Nephron (organoid): Measurements from ENCODE around the gene C19orf12.
A peak's percentile ranks its signal among the peaks of the same experiment; 100 is the strongest.
"Not testable (repeated sequence)": the region's sequence is repeated elsewhere in the genome, so short reads cannot be mapped to it uniquely, and the experiment has no call there.

ENCODE experiments used
- H3K27ac Mint-ChIP-seq, 3 experiments: 2 replicates each; pipeline ENCODE4 v1.8.0; 2020; ENCODE audit warnings: mixed read lengths in 3 of 3, mild to moderate bottlenecking in 2 of 3, moderate library complexity in 1 of 3
- H3K27me3 Mint-ChIP-seq: 2 replicates; pipeline ENCODE4 v1.8.0; 2021; ENCODE audit warnings: low read depth, mild to moderate bottlenecking, moderate library complexity, mixed read lengths
- H3K36me3 Mint-ChIP-seq: 2 replicates; pipeline ENCODE4 v1.8.0; 2020; ENCODE audit warnings: low read depth, mixed read lengths
- H3K4me1 Mint-ChIP-seq: 2 replicates; pipeline ENCODE4 v1.8.0; 2020; ENCODE audit warnings: mixed read lengths
- H3K4me3 Mint-ChIP-seq, 3 experiments: 2 replicates each; pipeline ENCODE4 v1.8.0; 2020; ENCODE audit warnings: mild to moderate bottlenecking in 3 of 3, mixed read lengths in 3 of 3, moderate library complexity in 2 of 3
- H3K9me3 Mint-ChIP-seq: 2 replicates; pipeline ENCODE4 v1.8.0; 2020; ENCODE audit warnings: mixed read lengths
- TF ChIP-seq, protein P1 (sequence below), 3 experiments: fragments of 200-600 bp; sonication (generic); IDR thresholded peaks; one replicate each; pipeline ENCODE4 v1.5.0; 2021; ENCODE audit warnings: antibody characterized with exemption in 3 of 3; ENCODE audit not compliant: unreplicated experiment in 3 of 3

The C19orf12 gene

GRCh38 chr19:29711584-29712132 lies 3.4 kb downstream of the C19orf12 start:
- TF ChIP-seq, protein P1, sequence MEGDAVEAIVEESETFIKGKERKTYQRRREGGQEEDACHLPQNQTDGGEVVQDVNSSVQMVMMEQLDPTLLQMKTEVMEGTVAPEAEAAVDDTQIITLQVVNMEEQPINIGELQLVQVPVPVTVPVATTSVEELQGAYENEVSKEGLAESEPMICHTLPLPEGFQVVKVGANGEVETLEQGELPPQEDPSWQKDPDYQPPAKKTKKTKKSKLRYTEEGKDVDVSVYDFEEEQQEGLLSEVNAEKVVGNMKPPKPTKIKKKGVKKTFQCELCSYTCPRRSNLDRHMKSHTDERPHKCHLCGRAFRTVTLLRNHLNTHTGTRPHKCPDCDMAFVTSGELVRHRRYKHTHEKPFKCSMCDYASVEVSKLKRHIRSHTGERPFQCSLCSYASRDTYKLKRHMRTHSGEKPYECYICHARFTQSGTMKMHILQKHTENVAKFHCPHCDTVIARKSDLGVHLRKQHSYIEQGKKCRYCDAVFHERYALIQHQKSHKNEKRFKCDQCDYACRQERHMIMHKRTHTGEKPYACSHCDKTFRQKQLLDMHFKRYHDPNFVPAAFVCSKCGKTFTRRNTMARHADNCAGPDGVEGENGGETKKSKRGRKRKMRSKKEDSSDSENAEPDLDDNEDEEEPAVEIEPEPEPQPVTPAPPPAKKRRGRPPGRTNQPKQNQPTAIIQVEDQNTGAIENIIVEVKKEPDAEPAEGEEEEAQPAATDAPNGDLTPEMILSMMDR (IDR thresholded peaks at IDR 0.05; ENCODE audit: unreplicated experiment in 3 of 3), result no peak
- H3K9me3 Mint-ChIP-seq, result no peaks in the 10 kb centered on the region

DNA sequence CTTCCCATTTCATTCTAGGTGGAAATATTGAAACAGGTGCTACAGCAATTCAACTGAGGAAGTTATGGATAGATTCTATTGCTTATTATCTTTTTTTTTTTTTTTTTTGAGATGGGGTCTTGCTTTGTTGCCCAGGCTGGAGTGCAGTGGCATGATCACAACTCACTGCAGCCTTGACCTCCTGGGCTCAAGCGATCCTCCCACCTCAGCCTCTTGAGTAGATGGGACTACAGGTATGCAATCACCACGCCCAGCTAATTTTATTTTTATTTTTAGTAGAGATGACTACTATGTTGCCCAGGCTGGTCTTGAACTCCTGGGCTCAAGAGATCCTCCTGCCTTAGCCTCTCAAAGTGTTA lies 5.6 kb downstream of the C19orf12 start:
- peaks cover 29% of the 10 kb centered on the region for H3K36me3 Mint-ChIP-seq
- peak overlapping the region in 1 of 3 experiments; percentile 76 for H3K27ac Mint-ChIP-seq
- not testable (repeated sequence) for H3K9me3 Mint-ChIP-seq, H3K4me3 Mint-ChIP-seq, H3K27me3 Mint-ChIP-seq
- peaks cover 18% of the 10 kb centered on the region for H3K4me1 Mint-ChIP-seq

More at GRCh38 chr19:29711584-29712132, 3.4 kb downstream of the C19orf12 start:
- peaks cover 33% of the 10 kb centered on the region for H3K4me1 Mint-ChIP-seq
- peak overlapping the region; percentile 1 to 20 (median 11) for H3K4me3 Mint-ChIP-seq
- no peak overlapping the region for H3K27ac Mint-ChIP-seq
- H3K36me3 Mint-ChIP-seq, result peaks cover 18% of the 10 kb centered on the region
- no peaks in the 10 kb centered on the region for H3K27me3 Mint-ChIP-seq

GRCh38 chr19:29708554-29709439 lies 6.3 kb downstream of the C19orf12 start:
- Mint-ChIP-seq H3K36me3 (peaks cover 30% of the 10 kb centered on the region), H3K4me3 (peak overlapping the region in 1 of 3 experiments; percentile 2), H3K9me3 (no peaks in the 10 kb centered on the region), H3K27me3 (no peaks in the 10 kb centered on the region), H3K4me1 (peaks cover 12% of the 10 kb centered on the region), H3K27ac (peak overlapping the region in 1 of 3 experiments; percentile 76)
- TF ChIP-seq, protein P1 (IDR thresholded peaks at IDR 0.05; ENCODE audit: unreplicated experiment in 3 of 3), result no peak

DNA sequence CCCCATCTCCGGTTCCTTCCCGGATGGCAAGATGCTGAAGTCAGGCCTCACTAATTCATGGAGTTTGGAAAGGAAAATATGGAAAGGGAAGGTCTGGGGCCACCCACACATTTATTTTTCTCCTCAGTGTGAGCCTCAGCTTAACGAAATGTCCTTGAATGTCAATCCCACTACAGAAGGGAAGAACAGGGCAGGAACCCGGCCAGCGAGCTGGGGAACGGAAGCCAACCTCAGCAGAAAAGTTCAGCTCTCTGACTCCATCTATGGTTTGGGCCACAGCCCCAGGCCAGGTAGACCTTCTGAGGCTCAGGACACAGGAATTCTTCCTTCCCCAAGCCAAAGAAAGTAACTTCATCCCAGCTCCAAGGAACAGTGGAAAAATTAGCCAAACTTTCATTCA lies 8.4 kb downstream of the C19orf12 start:
- no peak overlapping the region for H3K4me3 Mint-ChIP-seq
- H3K27ac Mint-ChIP-seq, result no peak overlapping the region
- peaks cover 32% of the 10 kb centered on the region for H3K36me3 Mint-ChIP-seq
- no peaks in the 10 kb centered on the region for H3K9me3 Mint-ChIP-seq
- H3K4me1 Mint-ChIP-seq, result peaks cover 5% of the 10 kb centered on the region
- TF ChIP-seq, protein P1 (IDR thresholded peaks at IDR 0.05; ENCODE audit: unreplicated experiment in 3 of 3), result no peak
- no peaks in the 10 kb centered on the region for H3K27me3 Mint-ChIP-seq

DNA sequence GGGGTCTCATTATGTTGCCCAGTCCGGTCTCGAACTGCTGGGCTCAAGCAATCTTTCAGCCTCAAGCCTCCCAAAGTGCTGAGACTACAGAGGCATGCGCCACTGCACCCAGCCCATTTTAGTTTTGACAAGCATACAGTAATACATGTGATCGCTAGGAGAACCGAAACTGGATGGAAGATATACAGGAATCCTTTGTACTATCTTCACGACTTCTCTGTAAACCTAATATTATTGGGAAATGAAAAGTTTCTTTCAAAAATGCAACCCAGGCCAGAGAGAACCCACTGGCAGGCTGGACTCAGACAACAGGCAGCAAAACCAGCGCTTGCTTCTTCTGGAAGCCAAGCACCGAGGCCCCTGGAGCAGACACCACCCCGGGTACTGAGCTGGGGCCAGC lies 9.4 kb downstream of the C19orf12 start:
- H3K27me3 Mint-ChIP-seq, result no peaks in the 10 kb centered on the region
- H3K36me3 Mint-ChIP-seq, result peaks cover 29% of the 10 kb centered on the region
- H3K27ac Mint-ChIP-seq, result no peak overlapping the region
- no peaks in the 10 kb centered on the region for H3K9me3 Mint-ChIP-seq
- H3K4me3 Mint-ChIP-seq, result no peak overlapping the region
- H3K4me1 Mint-ChIP-seq, result peaks cover 5% of the 10 kb centered on the region
- TF ChIP-seq, protein P1 (IDR thresholded peaks at IDR 0.05; ENCODE audit: unreplicated experiment in 3 of 3), result no peak

DNA sequence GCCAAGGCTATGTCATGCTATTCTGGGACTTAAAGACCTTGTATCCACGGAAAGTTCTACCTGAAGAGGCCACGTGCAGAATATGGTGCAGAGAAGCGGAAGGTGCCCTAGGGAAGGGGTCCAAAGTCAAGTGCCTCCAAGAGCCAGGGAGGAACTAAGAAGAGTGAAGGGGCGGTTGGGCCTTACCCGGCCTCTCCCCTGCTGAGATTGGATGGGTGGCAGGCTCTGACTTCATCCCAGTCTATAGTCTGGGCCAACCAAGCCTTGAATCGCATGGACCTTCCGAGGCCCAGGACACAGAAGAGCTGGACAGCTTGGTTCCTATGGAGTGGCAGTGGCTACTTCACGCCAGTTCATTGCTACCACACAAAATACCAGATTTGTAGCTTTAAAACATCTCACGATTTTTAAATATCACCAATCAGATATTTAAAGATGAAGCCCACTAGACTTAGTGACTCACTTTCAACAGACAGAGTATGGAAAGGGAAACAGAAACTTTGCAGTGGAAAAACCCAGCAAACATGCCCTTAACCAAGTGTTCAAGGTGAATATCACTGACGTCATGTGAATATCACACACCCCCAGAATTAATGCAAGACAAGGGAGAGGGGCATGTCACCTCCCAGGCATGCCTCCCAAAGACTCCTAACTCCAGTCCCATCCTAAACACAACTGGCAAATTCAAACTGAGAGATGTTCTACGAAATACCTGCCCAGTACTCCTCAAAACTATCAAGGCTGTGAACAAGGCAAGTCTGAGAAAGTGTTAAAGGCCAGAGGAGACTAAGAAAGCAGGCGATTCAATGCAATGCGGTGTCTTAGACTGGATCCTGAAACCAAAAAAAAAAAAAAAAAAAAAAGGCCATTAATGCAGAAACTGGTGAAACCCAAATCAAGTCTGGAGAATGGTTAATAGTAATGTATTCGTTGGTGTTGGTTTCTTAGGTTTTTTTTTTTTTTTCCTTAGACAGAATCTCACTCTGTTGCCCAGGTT lies 10.2 kb downstream of the C19orf12 start:
- peaks cover 5% of the 10 kb centered on the region for H3K4me1 Mint-ChIP-seq
- H3K27me3 Mint-ChIP-seq, result no peaks in the 10 kb centered on the region
- H3K27ac Mint-ChIP-seq, result no peak overlapping the region
- TF ChIP-seq, protein P1 (IDR thresholded peaks at IDR 0.05; ENCODE audit: unreplicated experiment in 3 of 3), result no peak
- H3K4me3 Mint-ChIP-seq, result no peak overlapping the region
- no peaks in the 10 kb centered on the region for H3K9me3 Mint-ChIP-seq
- H3K36me3 Mint-ChIP-seq, result peaks cover 23% of the 10 kb centered on the region
